Smooth muscle cell (in vitro differentiated cells): ENCODE measurements around the gene PGBD4. TPM values are rescaled to one million over a fixed set of nuclear protein-coding genes. Genes with fewer than 3 reads are reported as not detected.

Source experiments
- DNase-seq: peaks from one replicate; lab custom pipeline; 2025; ENCODE audit not compliant: unreplicated experiment; lab: John Stamatoyannopoulos, UW
- H2AFZ ChIP-seq: fragments of 200-600 bp; sonication (generic); 2 replicates; pipeline ENCODE4 v1.6.0; 2016; ENCODE audit warnings: antibody characterized with exemption, low read depth, mild to moderate bottlenecking
- H3F3A ChIP-seq: fragments of 200-600 bp; sonication (generic); 2 replicates; pipeline ENCODE4 v1.6.0; 2017; ENCODE audit warnings: antibody characterized with exemption, low read depth
- H3K27ac ChIP-seq: fragments of 200-600 bp; sonication (generic); 2 replicates; pipeline ENCODE4 v1.5.1; 2016; ENCODE audit warnings: low read depth, mild to moderate bottlenecking
- H3K27me3 ChIP-seq: fragments of 200-600 bp; sonication (generic); 2 replicates; pipeline ENCODE4 v1.6.1; 2016; ENCODE audit warnings: low read depth, mild to moderate bottlenecking
- H3K36me3 ChIP-seq: fragments of 200-600 bp; sonication (generic); 2 replicates; pipeline ENCODE4 v1.5.1; 2016; ENCODE audit warnings: low read depth
- H3K4me1 ChIP-seq: fragments of 200-600 bp; sonication (generic); 2 replicates; pipeline ENCODE4 v1.5.1; 2016; ENCODE audit warnings: low read depth
- H3K4me2 ChIP-seq: fragments of 200-600 bp; sonication (generic); 2 replicates; pipeline ENCODE4 v1.6.0; 2016; ENCODE audit warnings: mild to moderate bottlenecking
- H3K4me3 ChIP-seq: fragments of 200-600 bp; sonication (generic); 2 replicates; pipeline ENCODE4 v1.5.1; 2016; ENCODE audit warnings: mild to moderate bottlenecking
- H3K79me2 ChIP-seq: fragments of 200-600 bp; sonication (generic); 2 replicates; pipeline ENCODE4 v1.6.0; 2016; ENCODE audit warnings: low read depth, mild to moderate bottlenecking
- H3K9ac ChIP-seq: fragments of 200-600 bp; sonication (generic); 2 replicates; pipeline ENCODE4 v1.6.0; 2016; ENCODE audit warnings: low read depth
- H3K9me3 ChIP-seq: fragments of 200-600 bp; sonication (generic); replicated peaks from 2 replicates; pipeline ENCODE4 v1.5.1; 2016; ENCODE audit warnings: low read depth
- H4K20me1 ChIP-seq: fragments of 200-600 bp; sonication (generic); 2 replicates; pipeline ENCODE4 v1.6.0; 2016; ENCODE audit warnings: low read depth
- CTCF ChIP-seq: fragments of 200-600 bp; sonication (generic); IDR thresholded peaks from 2 replicates; pipeline ENCODE4 v1.5.1; 2017; ENCODE audit warnings: borderline replicate concordance, mild to moderate bottlenecking, antibody characterized with exemption; ENCODE audit not compliant: insufficient read depth, poor library complexity, severe bottlenecking
- WGBS: methylation state at CpG from one replicate; pipeline ENCODE4 v1.1.7; 2016; ENCODE audit warnings: low lambda C conversion rate; 5-methylcytosine and 5-hydroxymethylcytosine counted together
- polyA plus RNA-seq: library from polyadenylated mRNA; unstranded; fragments of >200 nt; fragmentation: Nextera tagmentation; extraction: Ambion mirVana; gene quantifications from 2 replicates; pipeline ENCODE4 v1.2.1, GENCODE V29; 2016
- total RNA-seq: library from RNA; depleted of rRNA; stranded (reverse); fragments of >200 nt; gene quantifications from 2 replicates; pipeline ENCODE4 v1.2.3, GENCODE V29; 2014

PGBD4 gene
- total and polyA plus RNA-seq, 2 experiments from 2014 or later, result 0.62 to 1.3 TPM

- no peak for DNase-seq
Measured at GRCh38 chr15:34056911-34057310, 45.0 kb upstream of the PGBD4 start.

GRCh38 chr15:34059476-34059875 is 42.4 kb upstream of the PGBD4 start:
- no peaks in the 10 kb centered on the region for H3K36me3 ChIP-seq
- H3K27me3 ChIP-seq, result no peaks in the 10 kb centered on the region
- H3K4me1 ChIP-seq, result no peaks in the 10 kb centered on the region
- no peak overlapping the region for H3K4me2 ChIP-seq
- no peaks in the 10 kb centered on the region for H3K9me3 ChIP-seq
- H3K79me2 ChIP-seq, result no peaks in the 10 kb centered on the region
- H3K9ac ChIP-seq, result no peak overlapping the region
- 65% methylated on average over 2 of the region's 2 CpGs for WGBS
- TF ChIP-seq CTCF, result no peak
- no peak for DNase-seq
- no peak overlapping the region for H3K27ac ChIP-seq
- H3K4me3 ChIP-seq, result no peak overlapping the region
- H2AFZ ChIP-seq, result no peak overlapping the region
- no peaks in the 10 kb centered on the region for H4K20me1 ChIP-seq
- H3F3A ChIP-seq, result peaks cover 6% of the 10 kb centered on the region

More at GRCh38 chr15:34056911-34057310, 45.0 kb upstream of the PGBD4 start:
- Histone ChIP-seq H3F3A (peaks cover 6% of the 10 kb centered on the region), H4K20me1 (no peaks in the 10 kb centered on the region), H3K4me2 (peak overlapping the region; percentile 32), H3K27ac (peak overlapping the region; percentile 61), H3K4me1 (no peaks in the 10 kb centered on the region), H2AFZ (no peak overlapping the region), H3K27me3 (no peaks in the 10 kb centered on the region), H3K36me3 (peaks cover 2% of the 10 kb centered on the region), H3K79me2 (no peaks in the 10 kb centered on the region), H3K9ac (no peak overlapping the region), H3K9me3 (no peaks in the 10 kb centered on the region), H3K4me3 (no peak overlapping the region)
- no peak for TF ChIP-seq CTCF
- 90% methylated on average over 5 of the region's 5 CpGs for WGBS

GRCh38 chr15:34059946-34060345 is 41.9 kb upstream of the PGBD4 start:
- H3K27me3 ChIP-seq, result no peaks in the 10 kb centered on the region
- no peaks in the 10 kb centered on the region for H3K4me1 ChIP-seq
- H4K20me1 ChIP-seq, result no peaks in the 10 kb centered on the region
- H3K9me3 ChIP-seq, result no peaks in the 10 kb centered on the region
- peaks cover 6% of the 10 kb centered on the region for H3F3A ChIP-seq
- H3K27ac ChIP-seq, result no peak overlapping the region
- DNase-seq, result no peak
- no peak overlapping the region for H3K9ac ChIP-seq
- no peak overlapping the region for H3K4me3 ChIP-seq
- TF ChIP-seq CTCF, result no peak
- 93% methylated on average over 3 of the region's 3 CpGs for WGBS
- no peaks in the 10 kb centered on the region for H3K36me3 ChIP-seq
- H3K79me2 ChIP-seq, result no peaks in the 10 kb centered on the region
- H3K4me2 ChIP-seq, result no peak overlapping the region
- no peak overlapping the region for H2AFZ ChIP-seq

- no peak for TF ChIP-seq CTCF
- Histone ChIP-seq H3K27me3 (no peaks in the 10 kb centered on the region), H2AFZ (no peak overlapping the region), H3K4me1 (no peaks in the 10 kb centered on the region), H3K79me2 (no peaks in the 10 kb centered on the region), H3K9me3 (no peaks in the 10 kb centered on the region), H3F3A (no peaks in the 10 kb centered on the region), H4K20me1 (no peaks in the 10 kb centered on the region), H3K9ac (no peak overlapping the region), H3K36me3 (no peaks in the 10 kb centered on the region), H3K4me2 (no peak overlapping the region), H3K4me3 (no peak overlapping the region), H3K27ac (no peak overlapping the region)
- WGBS, result 0% methylated on average over 1 of the region's 1 CpG
- no peak for DNase-seq
Measured at GRCh38 chr15:34064438-34064837, 37.4 kb upstream of the PGBD4 start.
